Astrocyte (in vitro differentiated cells and primary cell): ENCODE data around the gene CHAC1.

Experiments used
- CTCF ChIP-seq: IDR thresholded peaks from 2 replicates; pipeline ENCODE4 v1.5.1; 2011; ENCODE audit warnings: low read depth, mild to moderate bottlenecking, inconsistent platforms, low read length, moderate library complexity; ENCODE audit not compliant: insufficient read depth
- EZH2 ChIP-seq: IDR thresholded peaks from 2 replicates; pipeline ENCODE4 v1.6.1; 2012; ENCODE audit warnings: mild to moderate bottlenecking, low read length, inconsistent platforms; ENCODE audit not compliant: insufficient read depth

DNA sequence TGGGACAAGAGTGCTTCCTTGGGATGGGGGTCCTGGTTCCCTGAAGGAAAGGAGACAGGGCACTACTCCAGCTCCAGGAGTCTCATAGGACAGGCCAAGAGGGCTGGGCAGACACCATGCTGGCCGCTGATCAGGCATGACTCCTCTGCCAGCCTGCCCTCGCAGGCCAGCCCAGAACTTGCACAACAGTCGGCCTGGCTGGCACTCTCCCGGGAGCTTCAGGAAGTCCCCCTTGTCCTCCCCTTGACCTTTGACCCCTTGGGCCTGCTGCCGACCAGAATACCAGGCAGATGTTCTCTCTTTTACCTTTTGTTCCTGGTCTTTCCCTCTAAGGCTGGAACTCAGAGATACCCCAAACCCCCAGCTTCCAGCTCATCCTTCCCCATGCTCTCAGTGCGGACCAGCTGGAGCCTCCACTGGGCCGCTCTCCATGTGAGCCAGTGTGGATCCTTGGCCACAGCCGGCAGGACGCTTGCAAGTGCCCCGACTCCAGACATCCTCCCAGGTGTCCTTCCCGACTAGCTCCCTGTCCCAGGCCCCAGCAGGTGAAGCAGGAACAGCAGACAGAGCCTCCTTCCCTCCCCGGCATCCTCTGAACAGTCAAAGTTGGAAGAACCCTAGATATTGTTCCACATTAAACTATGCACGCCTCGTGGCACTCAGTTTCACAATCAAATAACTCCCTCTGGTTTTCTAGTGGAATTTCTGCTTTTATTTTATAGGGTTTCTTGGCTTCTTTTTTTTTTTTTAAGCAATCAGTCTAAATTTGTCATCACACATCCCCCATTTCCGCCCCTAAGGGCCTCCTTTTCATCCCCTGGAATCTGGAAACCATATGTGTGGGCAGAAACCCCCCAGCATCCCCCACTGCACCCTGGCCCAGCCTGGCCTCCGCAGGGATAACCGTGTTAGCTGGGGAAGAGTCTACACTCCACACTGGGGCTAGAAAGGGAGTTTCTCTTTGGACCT, 43.3 kb upstream of the CHAC1 start:
- TF ChIP-seq CTCF (no peak), EZH2 (no peak)
